COLO668 (cell line): ENCODE results near the gene GTF2F2.

Experiments used
- DNase-seq: peaks from one replicate; lab custom pipeline; 2025; ENCODE audit not compliant: unreplicated experiment; lab: John Stamatoyannopoulos, UW

GTF2F2 gene

GRCh38 chr13:45332036-45332830, 211.9 kb downstream of the GTF2F2 start:
- peak; percentile 36 for DNase-seq

GRCh38 chr13:45332831-45333219, 212.5 kb downstream of the GTF2F2 start:
- DNase-seq, result no peak

- DNase-seq, result no peak
These were observed 213.1 kb downstream of the GTF2F2 start for GRCh38 chr13:45333251-45333976.
